Thyroid gland (tissue), 4 donors: ENCODE results near the gene ADNP.

Experiments
- CTCF ChIP-seq, 6 experiments: fragments of 200-600 bp in 3 of 6; fragments of 450-650 bp in 3 of 6; sonication (generic) in 3 of 6; IDR thresholded peaks; one replicate each; pipeline ENCODE4 v1.5.1; 2016 to 2019; ENCODE audit warnings: antibody characterized with exemption in 6 of 6, mild to moderate bottlenecking in 2 of 6, inconsistent platforms in 1 of 6, moderate library complexity in 1 of 6
- POLR2A ChIP-seq, 2 donors: fragments of 450-650 bp; IDR thresholded peaks; one replicate each; pipeline ENCODE4 v1.6.1; 2017; ENCODE audit warnings: antibody characterized with exemption in 2 of 2, mild to moderate bottlenecking in 2 of 2, moderate library complexity in 1 of 2

GRCh38 chr20:50873585-50873984 is 57.7 kb downstream of the ADNP start:
- TF ChIP-seq CTCF (IDR thresholded peaks at IDR 0.05) (no peak), POLR2A (IDR thresholded peaks at IDR 0.05) (no peak)
